Measurements from ENCODE around the gene SMIM5.

The SMIM5 gene

GRCh38 chr17:75590314-75590761 is 42.9 kb upstream of the SMIM5 start:
- Histone ChIP-seq H3F3A (ENCODE audit: insufficient read depth, low read length) (no peaks in the 10 kb centered on the region), H2AFZ (ENCODE audit: low read length) (no peak overlapping the region), H3K27ac (ENCODE audit: low read length) (no peak overlapping the region), H3K4me3 (ENCODE audit: low read length) (no peak overlapping the region), H3K4me1 (ENCODE audit: low read length) (peaks cover 4% of the 10 kb centered on the region; the same call in 1 of the 2 replicates), H3K9me2 (replicated peaks; ENCODE audit: insufficient read depth, low read length) (no peaks in the 10 kb centered on the region), H3K27me3 (replicated peaks; ENCODE audit: insufficient read depth, low read length) (peaks cover 72% of the 10 kb centered on the region), H3K79me2 (ENCODE audit: low read length) (no peaks in the 10 kb centered on the region), H3K9me3 (replicated peaks; ENCODE audit: insufficient read depth, low read length) (no peaks in the 10 kb centered on the region), H3K9ac (ENCODE audit: low read length) (no peak overlapping the region), H4K20me1 (ENCODE audit: insufficient read depth, low read length) (no peaks in the 10 kb centered on the region), H3K4me2 (ENCODE audit: low read depth, low read length) (no peak overlapping the region), H3K36me3 (replicated peaks; ENCODE audit: insufficient read depth, low read length) (no peaks in the 10 kb centered on the region)
- no peak for TF ChIP-seq CTCF (IDR thresholded peaks at IDR 0.05; ENCODE audit: low read length)
- no peak for TF ChIP-seq EZH2 (optimal IDR thresholded peaks at IDR 0.05; ENCODE audit: low read depth, low read length)
- no peak for TF ChIP-seq EZH2phosphoT487 (IDR thresholded peaks at IDR 0.05; ENCODE audit: low read length)
- no peak for DNase-seq

- Histone ChIP-seq H3K36me3 (replicated peaks; ENCODE audit: insufficient read depth, low read length) (no peaks in the 10 kb centered on the region), H3K9me2 (replicated peaks; ENCODE audit: insufficient read depth, low read length) (no peaks in the 10 kb centered on the region), H3K4me2 (ENCODE audit: low read depth, low read length) (no peak overlapping the region), H3F3A (ENCODE audit: insufficient read depth, low read length) (no peaks in the 10 kb centered on the region), H3K4me3 (ENCODE audit: low read length) (no peak overlapping the region), H3K9me3 (replicated peaks; ENCODE audit: insufficient read depth, low read length) (no peaks in the 10 kb centered on the region), H2AFZ (ENCODE audit: low read length) (no peak overlapping the region), H3K79me2 (ENCODE audit: low read length) (no peaks in the 10 kb centered on the region), H3K9ac (ENCODE audit: low read length) (no peak overlapping the region), H3K27me3 (replicated peaks; ENCODE audit: insufficient read depth, low read length) (peaks cover 76% of the 10 kb centered on the region), H3K4me1 (ENCODE audit: low read length) (peaks cover 4% of the 10 kb centered on the region; the same call in 1 of the 2 replicates), H3K27ac (ENCODE audit: low read length) (no peak overlapping the region), H4K20me1 (ENCODE audit: insufficient read depth, low read length) (no peaks in the 10 kb centered on the region)
- TF ChIP-seq CTCF (IDR thresholded peaks at IDR 0.05; ENCODE audit: low read length) (no peak), EZH2 (optimal IDR thresholded peaks at IDR 0.05; ENCODE audit: low read depth, low read length) (no peak), EZH2phosphoT487 (IDR thresholded peaks at IDR 0.05; ENCODE audit: low read length) (no peak)
- DNase-seq, result no peak
Measured at GRCh38 chr17:75590849-75591721, 42.1 kb upstream of the SMIM5 start.

GRCh38 chr17:75591722-75592302 is 41.4 kb upstream of the SMIM5 start:
- H3K27me3 ChIP-seq (replicated peaks; ENCODE audit: insufficient read depth, low read length), result peaks cover 76% of the 10 kb centered on the region
- H3K36me3 ChIP-seq (replicated peaks; ENCODE audit: insufficient read depth, low read length), result no peaks in the 10 kb centered on the region
- H3K4me2 ChIP-seq (ENCODE audit: low read depth, low read length), result no peak overlapping the region
- H4K20me1 ChIP-seq (ENCODE audit: insufficient read depth, low read length), result no peaks in the 10 kb centered on the region
- no peak overlapping the region for H3K9ac ChIP-seq (ENCODE audit: low read length)
- no peak overlapping the region for H3K27ac ChIP-seq (ENCODE audit: low read length)
- H3K79me2 ChIP-seq (ENCODE audit: low read length), result no peaks in the 10 kb centered on the region
- no peak for DNase-seq
- no peaks in the 10 kb centered on the region for H3F3A ChIP-seq (ENCODE audit: insufficient read depth, low read length)
- H2AFZ ChIP-seq (ENCODE audit: low read length), result no peak overlapping the region
- no peaks in the 10 kb centered on the region for H3K9me3 ChIP-seq (replicated peaks; ENCODE audit: insufficient read depth, low read length)
- TF ChIP-seq EZH2 (optimal IDR thresholded peaks at IDR 0.05; ENCODE audit: low read depth, low read length) (no peak), CTCF (IDR thresholded peaks at IDR 0.05; ENCODE audit: low read length) (no peak), EZH2phosphoT487 (IDR thresholded peaks at IDR 0.05; ENCODE audit: low read length) (no peak)
- no peak overlapping the region for H3K4me3 ChIP-seq (ENCODE audit: low read length)
- no peaks in the 10 kb centered on the region for H3K9me2 ChIP-seq (replicated peaks; ENCODE audit: insufficient read depth, low read length)
- H3K4me1 ChIP-seq (ENCODE audit: low read length), result peaks cover 4% of the 10 kb centered on the region; the same call in 1 of the 2 replicates

All from MM.1S (cell line).